Transverse colon (tissue), 4 donors: ENCODE data around the gene NTRK3. TPM values are rescaled to one million over a fixed set of nuclear protein-coding genes. Genes with fewer than 3 reads are reported as not detected.

Experiments
- DNase-seq: peaks from one replicate; pipeline ENCODE4 v3.0.0-alpha.2; 2019
- H3K27ac ChIP-seq, 4 donors: fragments of 200-600 bp; sonication (generic); 2 replicates each; pipeline ENCODE4 v1.5.1; 2016 to 2018; ENCODE audit warnings: inconsistent platforms in 4 of 4
- H3K27me3 ChIP-seq: fragments of 200-600 bp; sonication (generic); 2 replicates; pipeline ENCODE4 v1.5.1; 2017; ENCODE audit warnings: inconsistent platforms
- H3K36me3 ChIP-seq, 4 donors: fragments of 200-600 bp; sonication (generic); 2 replicates each; pipeline ENCODE4 v1.5.1; 2017 to 2019; ENCODE audit warnings: inconsistent platforms in 4 of 4
- H3K4me1 ChIP-seq, 4 donors: fragments of 200-600 bp; sonication (generic); 2 replicates each; pipeline ENCODE4 v1.5.1; 2017 to 2020; ENCODE audit warnings: inconsistent platforms in 4 of 4
- H3K4me3 ChIP-seq, 4 donors: fragments of 200-600 bp; sonication (generic); 1 replicate in 1 of 4; 2 replicates in 3 of 4; pipeline versions ENCODE4 v1.5.1 to v1.6.1; 2017 to 2019; ENCODE audit warnings: inconsistent platforms in 4 of 4
- H3K9me3 ChIP-seq, 2 donors: fragments of 200-600 bp; sonication (generic); 2 replicates each; pipeline ENCODE4 v1.5.1; 2017 to 2019; ENCODE audit warnings: inconsistent platforms in 2 of 2
- CTCF ChIP-seq, 5 experiments: fragments of 200-600 bp in 3 of 5; fragments of 450-650 bp in 2 of 5; sonication (generic) in 3 of 5; IDR thresholded peaks; 1 replicate in 2 of 5; 2 replicates in 3 of 5; pipeline ENCODE4 v1.5.1; 2016 to 2017; ENCODE audit warnings: antibody characterized with exemption in 5 of 5, inconsistent platforms in 3 of 5, mild to moderate bottlenecking in 2 of 5, moderate library complexity in 1 of 5
- EP300 ChIP-seq: sonication (generic); formaldehyde crosslinking; IDR thresholded peaks from one replicate; pipeline ENCODE4 v1.6.1; 2017; ENCODE audit warnings: antibody characterized with exemption, low read depth
- POLR2A ChIP-seq: fragments of 450-650 bp; IDR thresholded peaks from one replicate; pipeline ENCODE4 v1.6.1; 2016; ENCODE audit warnings: antibody characterized with exemption, mild to moderate bottlenecking, moderate library complexity
- POLR2AphosphoS5 ChIP-seq, 3 donors: sonication (generic); formaldehyde crosslinking; IDR thresholded peaks; one replicate each; pipeline ENCODE4 v1.6.1; 2016; ENCODE audit warnings: antibody characterized with exemption in 3 of 3
- WGBS, 2 donors: methylation state at CpG; one replicate each; pipeline ENCODE4 v1.1.5; 2018; ENCODE audit warnings: low coverage in 1 of 2; 5-methylcytosine and 5-hydroxymethylcytosine counted together
- in situ Hi-C, 4 donors: fragments of 200-750 bp; cut with MboI; loops; one replicate each; pipeline versions ENCODE4 v1.15.0 to v1.15.1; 2017; ENCODE audit warnings: low sequenced_read_pairs in 3 of 4, low pct_ligation_motif_present in 1 of 4, low pct_unique_long_range_greater_than_20kb in 1 of 4
- intact Hi-C: fragments of 100-400 bp; cut with DNase I; formaldehyde crosslinking; loops from one replicate; pipeline ENCODE4 v1.15.1; 2023; ENCODE audit warnings: low total_unique reads
- total RNA-seq, 4 donors: library from RNA; depleted of rRNA; stranded (reverse); fragments of >200 nt; gene quantifications; one replicate each; pipeline ENCODE4 v1.1.0, GENCODE V29; 2016

NTRK3 gene
- total RNA-seq, 4 donors from 2014 or later, result 1.1 to 2.8 (median 2.4) TPM

DNA sequence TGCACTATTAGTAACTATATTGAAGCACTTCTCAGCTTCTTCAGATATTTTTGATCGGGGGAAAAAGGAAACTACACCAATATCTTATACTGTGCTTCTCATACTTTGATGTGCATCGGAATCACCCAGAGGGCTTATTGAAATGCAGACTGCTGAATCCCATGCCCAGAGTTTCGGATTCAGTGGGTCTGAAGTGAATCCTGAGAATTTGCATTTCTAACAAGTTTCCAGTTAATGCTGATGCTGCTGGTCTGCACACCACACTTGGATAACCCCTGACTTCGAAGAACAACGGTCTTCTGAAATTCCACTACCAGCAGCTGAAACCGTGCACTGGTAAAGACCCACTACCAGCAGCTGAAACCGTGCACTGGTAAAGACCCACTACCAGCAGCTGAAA, 243.9 kb downstream of the NTRK3 start:
- no peak for DNase-seq
- intact Hi-C loops, result no loop called here
- H3K9me3 ChIP-seq, result no peaks in the 10 kb centered on the region
- H3K27me3 ChIP-seq, result no peaks in the 10 kb centered on the region
- H3K4me1 ChIP-seq, result no peaks in the 10 kb centered on the region
- H3K4me3 ChIP-seq, result no peak overlapping the region
- TF ChIP-seq CTCF (IDR thresholded peaks at IDR 0.05) (no peak), POLR2AphosphoS5 (IDR thresholded peaks at IDR 0.05) (no peak), POLR2A (no peak), EP300 (no peak)
- H3K36me3 ChIP-seq, result no peaks in the 10 kb centered on the region
- in situ Hi-C loops, result loop anchor here in 1 of 4 donors (25.0 kb wide), 1 partner anchor 125 kb away; no protein-coding TSS in a partner anchor
- 59 to 84% methylated on average over 2 to 6 of the region's 7 CpGs for WGBS, 2 donors
- no peak overlapping the region for H3K27ac ChIP-seq

GRCh38 chr15:88012233-88012632, 244.3 kb downstream of the NTRK3 start:
- no peak overlapping the region for H3K4me3 ChIP-seq
- no peak for DNase-seq
- no peaks in the 10 kb centered on the region for H3K9me3 ChIP-seq
- WGBS, 2 donors, result 48 to 53% methylated on average over 4 of the region's 4 CpGs
- intact Hi-C loops (no loop called here), in situ Hi-C loops (loop anchor here in 1 of 4 donors (25.0 kb wide), 1 partner anchor 125 kb away; no protein-coding TSS in a partner anchor)
- H3K27me3 ChIP-seq, result no peaks in the 10 kb centered on the region
- TF ChIP-seq EP300, result no peak
- H3K36me3 ChIP-seq, result no peaks in the 10 kb centered on the region
- no peaks in the 10 kb centered on the region for H3K4me1 ChIP-seq
- H3K27ac ChIP-seq, result no peak overlapping the region

DNA sequence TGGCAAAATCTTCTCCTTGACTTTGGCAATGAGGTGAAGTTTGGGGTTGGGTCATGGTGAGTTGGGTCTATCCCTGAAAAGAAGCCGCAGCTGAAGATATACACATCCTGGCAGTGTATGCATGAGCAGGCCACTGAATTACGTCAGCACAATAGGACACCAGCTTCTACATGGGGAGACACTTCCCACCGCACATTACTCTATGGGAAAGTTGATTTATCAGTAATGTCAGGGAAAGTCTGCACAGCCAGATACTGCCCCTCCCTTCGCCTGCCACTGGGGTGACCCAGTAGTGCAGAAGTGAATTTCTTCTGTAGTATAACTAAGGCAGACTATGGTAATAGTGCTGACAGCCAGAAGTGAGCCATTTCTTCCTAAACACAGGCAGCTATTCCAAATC, 245.0 kb downstream of the NTRK3 start:
- intact Hi-C loops (no loop called here), in situ Hi-C loops (loop anchor here in 1 of 4 donors (25.0 kb wide), 1 partner anchor 126 kb away; no protein-coding TSS in a partner anchor)
- DNase-seq, result no peak
- 76 to 87% methylated on average over 4 of the region's 4 CpGs for WGBS, 2 donors
- no peaks in the 10 kb centered on the region for H3K4me1 ChIP-seq
- H3K27me3 ChIP-seq, result no peaks in the 10 kb centered on the region
- H3K36me3 ChIP-seq, result no peaks in the 10 kb centered on the region
- no peak overlapping the region for H3K4me3 ChIP-seq
- H3K9me3 ChIP-seq, result no peaks in the 10 kb centered on the region
- TF ChIP-seq POLR2A, result no peak
- no peak for TF ChIP-seq CTCF (IDR thresholded peaks at IDR 0.05)
- no peak for TF ChIP-seq POLR2AphosphoS5 (IDR thresholded peaks at IDR 0.05)
- TF ChIP-seq EP300, result no peak
- no peak overlapping the region for H3K27ac ChIP-seq

DNA sequence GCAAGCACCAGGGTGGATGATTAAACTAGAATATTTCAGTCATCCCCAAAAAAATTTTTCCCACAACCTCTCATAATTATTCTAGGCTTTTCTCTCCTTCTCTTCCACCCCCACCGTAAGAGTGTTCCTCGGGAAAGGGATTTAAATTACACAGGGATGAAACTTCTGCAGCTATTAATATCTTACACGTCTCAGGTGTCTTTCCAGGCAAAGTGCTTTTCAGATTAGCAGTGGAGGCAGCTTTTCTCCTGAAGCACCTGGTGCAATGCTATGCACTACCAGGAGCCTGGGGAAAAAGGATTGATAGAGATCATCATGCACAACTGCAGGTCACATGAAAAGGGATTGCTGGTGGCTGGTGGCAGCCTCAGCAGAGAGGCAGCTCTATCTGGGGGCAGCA, 250.4 kb downstream of the NTRK3 start:
- in situ Hi-C loops (loop anchor here in 1 of 4 donors (25.0 kb wide), 1 partner anchor 131 kb away; no protein-coding TSS in a partner anchor), intact Hi-C loops (no loop called here)
- Histone ChIP-seq H3K4me3 (no peak overlapping the region), H3K9me3 (no peaks in the 10 kb centered on the region), H3K4me1 (no peaks in the 10 kb centered on the region), H3K27ac (no peak overlapping the region), H3K27me3 (no peaks in the 10 kb centered on the region), H3K36me3 (no peaks in the 10 kb centered on the region)
- no peak for DNase-seq
- TF ChIP-seq POLR2A, result no peak
- no peak for TF ChIP-seq CTCF (IDR thresholded peaks at IDR 0.05)
- no peak for TF ChIP-seq POLR2AphosphoS5 (IDR thresholded peaks at IDR 0.05)
- TF ChIP-seq EP300, result no peak
- WGBS, 2 donors, result 44 to 81% methylated on average over 2 to 3 of the region's 3 CpGs

DNA sequence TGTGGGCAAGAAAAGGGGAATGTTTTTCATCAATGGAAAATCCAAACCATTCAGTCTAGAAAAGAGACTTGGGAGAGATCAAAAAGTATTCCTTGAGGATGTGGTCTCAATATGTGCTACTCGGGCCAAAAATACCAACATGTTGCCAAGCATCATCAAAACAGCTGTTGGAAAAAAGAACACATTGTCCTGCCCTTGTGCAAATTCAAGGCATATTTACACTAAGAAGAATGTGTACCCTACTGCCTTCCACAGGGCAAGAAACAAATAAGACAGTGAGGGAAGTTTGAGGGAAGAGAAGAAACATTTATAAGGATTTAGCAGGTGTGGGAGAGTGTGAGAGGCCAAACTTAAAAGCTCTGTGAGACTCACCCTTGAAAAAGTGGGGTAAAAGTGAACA, 252.1 kb downstream of the NTRK3 start:
- Histone ChIP-seq H3K27me3 (no peaks in the 10 kb centered on the region), H3K9me3 (peaks cover 0 to 5% of the 10 kb centered on the region in 2 donors), H3K36me3 (no peaks in the 10 kb centered on the region), H3K4me3 (no peak overlapping the region), H3K27ac (no peak overlapping the region), H3K4me1 (no peaks in the 10 kb centered on the region)
- WGBS, 2 donors, result 41 to 100% methylated on average over 1 of the region's 1 CpG
- TF ChIP-seq CTCF (IDR thresholded peaks at IDR 0.05) (no peak), POLR2AphosphoS5 (IDR thresholded peaks at IDR 0.05) (no peak), POLR2A (no peak), EP300 (no peak)
- intact Hi-C loops (no loop called here), in situ Hi-C loops (loop anchor here in 1 of 4 donors (25.0 kb wide), 1 partner anchor 133 kb away; no protein-coding TSS in a partner anchor)
- no peak for DNase-seq
